HG02798 (cell line): Measurements from ENCODE around the gene CST2.
"Not testable (repeated sequence)": the region's sequence is repeated elsewhere in the genome, so short reads cannot be mapped to it uniquely, and the experiment has no call there.

ENCODE experiments used
- ATAC-seq: cut with Tn5 transposase; IDR thresholded peaks from one replicate; pipeline ENCODE4 v1.9.1; 2021; ENCODE audit warnings: mild to moderate bottlenecking; ENCODE audit not compliant: unreplicated experiment, poor library complexity

The CST2 gene

GRCh38 chr20:23826541-23827021 lies at the start of gene CST2:
CST2 (minus strand) TSS chr20:23826729; CDS start chr20:23826660, 69 bp downstream.
- ATAC-seq = no peak

- ATAC-seq = no peak
Measured at GRCh38 chr20:23875606-23876237, 49.2 kb upstream of the CST2 start.

- no peak for ATAC-seq
Measured at GRCh38 chr20:23874747-23875146, 48.2 kb upstream of the CST2 start.

- ATAC-seq = no peak
Measured at GRCh38 chr20:23873370-23874015, 47.0 kb upstream of the CST2 start.

- no peak for ATAC-seq
Measured at GRCh38 chr20:23872065-23872464, 45.5 kb upstream of the CST2 start.

- no peak for ATAC-seq
Measured at GRCh38 chr20:23870461-23870860, 43.9 kb upstream of the CST2 start.

GRCh38 chr20:23869520-23869919 lies 43.0 kb upstream of the CST2 start:
- no peak for ATAC-seq

GRCh38 chr20:23868321-23868720 lies 41.8 kb upstream of the CST2 start:
- no peak for ATAC-seq

- no peak for ATAC-seq
Measured at GRCh38 chr20:23867152-23867776, 40.7 kb upstream of the CST2 start.

- ATAC-seq = not testable (repeated sequence)
Measured at GRCh38 chr20:23860771-23861170, 34.2 kb upstream of the CST2 start.

GRCh38 chr20:23857962-23858595 lies 31.6 kb upstream of the CST2 start:
- ATAC-seq = no peak

- no peak for ATAC-seq
Measured at GRCh38 chr20:23856736-23857135, 30.2 kb upstream of the CST2 start.

GRCh38 chr20:23856226-23856625 lies 29.7 kb upstream of the CST2 start:
- no peak for ATAC-seq

GRCh38 chr20:23841693-23842092 lies 15.2 kb upstream of the CST2 start:
- ATAC-seq = no peak

- no peak for ATAC-seq
Measured at GRCh38 chr20:23835716-23836115, 9.2 kb upstream of the CST2 start.

GRCh38 chr20:23832775-23833513 lies 6.4 kb upstream of the CST2 start:
- ATAC-seq = no peak

GRCh38 chr20:23831961-23832360 lies 5.4 kb upstream of the CST2 start:
- not testable (repeated sequence) for ATAC-seq

- ATAC-seq = no peak
Measured at GRCh38 chr20:23823621-23824324, 2.8 kb downstream of the CST2 start.

- no peak for ATAC-seq
Measured at GRCh38 chr20:23823111-23823510, 3.4 kb downstream of the CST2 start.

- no peak for ATAC-seq
Measured at GRCh38 chr20:23820493-23820892, 6.0 kb downstream of the CST2 start.
